ENCODE results near the gene TBC1D8. TPM values are rescaled to one million over a fixed set of nuclear protein-coding genes. Genes with fewer than 3 reads are reported as not detected.

TBC1D8 gene
- total and polyA plus RNA-seq, 2 experiments from 2014 or later = 18.0 to 36.9 TPM

GRCh38 chr2:101083613-101084012, 67.6 kb downstream of the TBC1D8 start:
- Mint-ChIP-seq H3K9me3 (no peaks in the 10 kb centered on the region), H3K27ac (no peak overlapping the region), H3K4me3 (no peak overlapping the region), H3K36me3 (ENCODE audit: low read depth) (peaks cover 24% of the 10 kb centered on the region), H3K4me1 (peaks cover 4% of the 10 kb centered on the region; the same call in 1 of the 3 replicates), H3K27me3 (ENCODE audit: insufficient read depth, low read depth, poor library complexity) (peaks cover 4% of the 10 kb centered on the region)
- ATAC-seq (no peak), DNase-seq (ENCODE audit: low spot score) (no peak)
- no peaks in the 10 kb centered on the region; the same call in 1 of the 2 replicates for H3K36me3 ChIP-seq (ENCODE audit: insufficient read depth)
- TF ChIP-seq, protein P1, sequence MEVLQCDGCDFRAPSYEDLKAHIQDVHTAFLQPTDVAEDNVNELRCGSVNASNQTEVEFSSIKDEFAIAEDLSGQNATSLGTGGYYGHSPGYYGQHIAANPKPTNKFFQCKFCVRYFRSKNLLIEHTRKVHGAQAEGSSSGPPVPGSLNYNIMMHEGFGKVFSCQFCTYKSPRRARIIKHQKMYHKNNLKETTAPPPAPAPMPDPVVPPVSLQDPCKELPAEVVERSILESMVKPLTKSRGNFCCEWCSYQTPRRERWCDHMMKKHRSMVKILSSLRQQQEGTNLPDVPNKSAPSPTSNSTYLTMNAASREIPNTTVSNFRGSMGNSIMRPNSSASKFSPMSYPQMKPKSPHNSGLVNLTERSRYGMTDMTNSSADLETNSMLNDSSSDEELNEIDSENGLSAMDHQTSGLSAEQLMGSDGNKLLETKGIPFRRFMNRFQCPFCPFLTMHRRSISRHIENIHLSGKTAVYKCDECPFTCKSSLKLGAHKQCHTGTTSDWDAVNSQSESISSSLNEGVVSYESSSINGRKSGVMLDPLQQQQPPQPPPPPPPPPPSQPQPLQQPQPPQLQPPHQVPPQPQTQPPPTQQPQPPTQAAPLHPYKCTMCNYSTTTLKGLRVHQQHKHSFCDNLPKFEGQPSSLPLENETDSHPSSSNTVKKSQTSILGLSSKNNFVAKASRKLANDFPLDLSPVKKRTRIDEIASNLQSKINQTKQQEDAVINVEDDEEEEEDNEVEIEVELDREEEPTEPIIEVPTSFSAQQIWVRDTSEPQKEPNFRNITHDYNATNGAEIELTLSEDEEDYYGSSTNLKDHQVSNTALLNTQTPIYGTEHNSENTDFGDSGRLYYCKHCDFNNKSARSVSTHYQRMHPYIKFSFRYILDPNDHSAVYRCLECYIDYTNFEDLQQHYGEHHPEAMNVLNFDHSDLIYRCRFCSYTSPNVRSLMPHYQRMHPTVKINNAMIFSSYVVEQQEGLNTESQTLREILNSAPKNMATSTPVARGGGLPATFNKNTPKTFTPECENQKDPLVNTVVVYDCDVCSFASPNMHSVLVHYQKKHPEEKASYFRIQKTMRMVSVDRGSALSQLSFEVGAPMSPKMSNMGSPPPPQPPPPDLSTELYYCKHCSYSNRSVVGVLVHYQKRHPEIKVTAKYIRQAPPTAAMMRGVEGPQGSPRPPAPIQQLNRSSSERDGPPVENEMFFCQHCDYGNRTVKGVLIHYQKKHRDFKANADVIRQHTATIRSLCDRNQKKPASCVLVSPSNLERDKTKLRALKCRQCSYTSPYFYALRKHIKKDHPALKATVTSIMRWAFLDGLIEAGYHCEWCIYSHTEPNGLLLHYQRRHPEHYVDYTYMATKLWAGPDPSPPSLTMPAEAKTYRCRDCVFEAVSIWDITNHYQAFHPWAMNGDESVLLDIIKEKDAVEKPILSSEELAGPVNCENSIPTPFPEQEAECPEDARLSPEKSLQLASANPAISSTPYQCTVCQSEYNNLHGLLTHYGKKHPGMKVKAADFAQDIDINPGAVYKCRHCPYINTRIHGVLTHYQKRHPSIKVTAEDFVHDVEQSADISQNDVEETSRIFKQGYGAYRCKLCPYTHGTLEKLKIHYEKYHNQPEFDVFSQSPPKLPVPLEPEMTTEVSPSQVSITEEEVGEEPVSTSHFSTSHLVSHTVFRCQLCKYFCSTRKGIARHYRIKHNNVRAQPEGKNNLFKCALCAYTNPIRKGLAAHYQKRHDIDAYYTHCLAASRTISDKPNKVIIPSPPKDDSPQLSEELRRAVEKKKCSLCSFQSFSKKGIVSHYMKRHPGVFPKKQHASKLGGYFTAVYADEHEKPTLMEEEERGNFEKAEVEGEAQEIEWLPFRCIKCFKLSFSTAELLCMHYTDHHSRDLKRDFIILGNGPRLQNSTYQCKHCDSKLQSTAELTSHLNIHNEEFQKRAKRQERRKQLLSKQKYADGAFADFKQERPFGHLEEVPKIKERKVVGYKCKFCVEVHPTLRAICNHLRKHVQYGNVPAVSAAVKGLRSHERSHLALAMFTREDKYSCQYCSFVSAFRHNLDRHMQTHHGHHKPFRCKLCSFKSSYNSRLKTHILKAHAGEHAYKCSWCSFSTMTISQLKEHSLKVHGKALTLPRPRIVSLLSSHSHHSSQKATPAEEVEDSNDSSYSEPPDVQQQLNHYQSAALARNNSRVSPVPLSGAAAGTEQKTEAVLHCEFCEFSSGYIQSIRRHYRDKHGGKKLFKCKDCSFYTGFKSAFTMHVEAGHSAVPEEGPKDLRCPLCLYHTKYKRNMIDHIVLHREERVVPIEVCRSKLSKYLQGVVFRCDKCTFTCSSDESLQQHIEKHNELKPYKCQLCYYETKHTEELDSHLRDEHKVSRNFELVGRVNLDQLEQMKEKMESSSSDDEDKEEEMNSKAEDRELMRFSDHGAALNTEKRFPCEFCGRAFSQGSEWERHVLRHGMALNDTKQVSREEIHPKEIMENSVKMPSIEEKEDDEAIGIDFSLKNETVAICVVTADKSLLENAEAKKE (CRISPR knock-in tag; IDR thresholded peaks at IDR 0.05) = no peak
- no peak for TF ChIP-seq CREB1 (CRISPR knock-in tag; IDR thresholded peaks at IDR 0.05; ENCODE audit: low read depth)
- no peak for TF ChIP-seq STAT1 (IDR thresholded peaks at IDR 0.05; ENCODE audit: unreplicated experiment)
- no peak for TF ChIP-seq EZH2phosphoT487 (IDR thresholded peaks at IDR 0.05; ENCODE audit: unreplicated experiment)
- no peak for TF ChIP-seq POLR2AphosphoS5 (IDR thresholded peaks at IDR 0.05; ENCODE audit: low read depth)
- TF ChIP-seq ZNF114 (CRISPR knock-in tag; IDR thresholded peaks at IDR 0.05) = no peak
- TF ChIP-seq EZH2 (IDR thresholded peaks at IDR 0.05; ENCODE audit: low read depth, unreplicated experiment) = no peak
- TF ChIP-seq NANOG (IDR thresholded peaks at IDR 0.05; ENCODE audit: borderline replicate concordance) = no peak
- TF ChIP-seq JUNB (IDR thresholded peaks at IDR 0.05; ENCODE audit: unreplicated experiment) = no peak
- no peak for TF ChIP-seq ZNF331 (CRISPR knock-in tag; IDR thresholded peaks at IDR 0.05; ENCODE audit: low read depth)
- TF ChIP-seq, protein P2, sequence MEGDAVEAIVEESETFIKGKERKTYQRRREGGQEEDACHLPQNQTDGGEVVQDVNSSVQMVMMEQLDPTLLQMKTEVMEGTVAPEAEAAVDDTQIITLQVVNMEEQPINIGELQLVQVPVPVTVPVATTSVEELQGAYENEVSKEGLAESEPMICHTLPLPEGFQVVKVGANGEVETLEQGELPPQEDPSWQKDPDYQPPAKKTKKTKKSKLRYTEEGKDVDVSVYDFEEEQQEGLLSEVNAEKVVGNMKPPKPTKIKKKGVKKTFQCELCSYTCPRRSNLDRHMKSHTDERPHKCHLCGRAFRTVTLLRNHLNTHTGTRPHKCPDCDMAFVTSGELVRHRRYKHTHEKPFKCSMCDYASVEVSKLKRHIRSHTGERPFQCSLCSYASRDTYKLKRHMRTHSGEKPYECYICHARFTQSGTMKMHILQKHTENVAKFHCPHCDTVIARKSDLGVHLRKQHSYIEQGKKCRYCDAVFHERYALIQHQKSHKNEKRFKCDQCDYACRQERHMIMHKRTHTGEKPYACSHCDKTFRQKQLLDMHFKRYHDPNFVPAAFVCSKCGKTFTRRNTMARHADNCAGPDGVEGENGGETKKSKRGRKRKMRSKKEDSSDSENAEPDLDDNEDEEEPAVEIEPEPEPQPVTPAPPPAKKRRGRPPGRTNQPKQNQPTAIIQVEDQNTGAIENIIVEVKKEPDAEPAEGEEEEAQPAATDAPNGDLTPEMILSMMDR (conservative IDR thresholded peaks at IDR 0.05; ENCODE audit: low read depth in 2 of 2) = no peak
- no peak for TF ChIP-seq REST (IDR thresholded peaks at IDR 0.05; ENCODE audit: unreplicated experiment)
- TF ChIP-seq ETS1 (IDR thresholded peaks at IDR 0.05) = no peak
- H3K9me2 ChIP-seq (ENCODE audit: insufficient read depth) = no peaks in the 10 kb centered on the region
- H3K4me3 ChIP-seq = no peak overlapping the region
- no peak overlapping the region for H2AFZ ChIP-seq
- peaks cover 27% of the 10 kb centered on the region for H3K79me2 ChIP-seq (replicated peaks; ENCODE audit: insufficient read depth)
- no peaks in the 10 kb centered on the region for H3F3A ChIP-seq (replicated peaks; ENCODE audit: low read depth)
- no peak overlapping the region for H3K4me2 ChIP-seq
- no peaks in the 10 kb centered on the region for H3K4me1 ChIP-seq (ENCODE audit: insufficient read depth)
- peaks cover under 1% of the 10 kb centered on the region; the same call in 1 of the 2 replicates for H4K20me1 ChIP-seq (replicated peaks; ENCODE audit: insufficient read depth)
- no peaks in the 10 kb centered on the region for H3K27me3 ChIP-seq (ENCODE audit: insufficient read depth)
- H3K27ac ChIP-seq (ENCODE audit: low read depth) = no peak overlapping the region

Measured in GM23338 (cell line).